HepG2 (cell line): ENCODE measurements around the gene MUTYH. TPM values are rescaled to one million over a fixed set of nuclear protein-coding genes. Genes with fewer than 3 reads are reported as not detected.

Source experiments
- ATAC-seq: fragments of 200-7000 bp; cut with Tn5 transposase; 3 replicates; pipeline ENCODE4 v1.9.1; 2020; ENCODE audit warnings: mild to moderate bottlenecking, moderate library complexity
- BruUV-seq: library from RNA; stranded (reverse); fragments of 400-500 nt; replicated peaks from 2 replicates; lab custom pipeline; 2021; lab: Mats Ljungman, UMichigan
- CTCF ChIA-PET: fragments of 300-600 bp; formaldehyde crosslinking; extraction: SDS; loops from one replicate; lab custom pipeline; 2021; ENCODE audit warnings: low total read pairs, inconsistent platforms, low intra/inter-chr PET ratio; lab: Yijun Ruan, JAX
- POLR2A ChIA-PET: fragments of 350-600 bp; sonication (Branson Sonifier 250); formaldehyde crosslinking; loops from one replicate; lab custom pipeline; 2020; ENCODE audit warnings: antibody characterized with exemption, inconsistent platforms; lab: Yijun Ruan, JAX
- DNase-seq: peaks from one replicate; pipeline ENCODE4 v3.0.0-alpha.2; 2015; ENCODE audit warnings: low spot score
- FAIRE-seq: peaks from 3 replicates; lab custom pipeline; 2011; peaks lifted over from hg19 to GRCh38; lab: Jason Lieb, UNC
- H2AFZ ChIP-seq: one replicate; pipeline ENCODE4 v1.6.1; 2011; ENCODE audit warnings: low read length, inconsistent platforms
- H3K27ac ChIP-seq: fragments of 300-600 bp; 3 replicates; pipeline ENCODE4 v1.8.0; 2011; ENCODE audit warnings: mixed run types, mild to moderate bottlenecking, mixed read lengths, low read length, inconsistent platforms; ENCODE audit not compliant: insufficient read depth; ENCODE audit errors: extremely low read length
- H3K27me3 ChIP-seq, 2 experiments: fragments of 200-600 bp in 1 of 2; 2 replicates in 1 of 2; 3 replicates in 1 of 2; pipeline versions ENCODE4 v1.6.0 to v1.8.0; 2011; ENCODE audit warnings: low read length in 2 of 2, mild to moderate bottlenecking in 2 of 2, moderate library complexity in 2 of 2, inconsistent platforms in 1 of 2; ENCODE audit not compliant: insufficient read depth in 2 of 2, control insufficient read depth in 1 of 2
- H3K36me3 ChIP-seq, 2 experiments: fragments of 200-600 bp in 1 of 2; replicated peaks in 1 of 2; 2 replicates in 1 of 2; 3 replicates in 1 of 2; pipeline versions ENCODE4 v1.5.1 to v1.8.0; 2011; ENCODE audit warnings: low read length in 2 of 2, inconsistent platforms in 1 of 2; ENCODE audit not compliant: insufficient read depth in 2 of 2, control insufficient read depth in 1 of 2
- H3K4me1 ChIP-seq: 2 replicates; pipeline ENCODE4 v1.5.1; 2012; ENCODE audit warnings: low read length, inconsistent platforms; ENCODE audit not compliant: insufficient read depth
- H3K4me2 ChIP-seq: 2 replicates; pipeline ENCODE4 v1.6.0; 2011; ENCODE audit warnings: low read depth, low read length, inconsistent platforms
- H3K4me3 ChIP-seq, 3 experiments: fragments of 200-600 bp in 1 of 3; sonication (generic), shearing (Covaris generic) in 1 of 3; replicated peaks in 1 of 3; 2 replicates each; pipeline ENCODE4 v1.5.1; 2011 to 2016; ENCODE audit warnings: low read length in 3 of 3, inconsistent platforms in 2 of 3, low read depth in 2 of 3, mild to moderate bottlenecking in 2 of 3, control low read depth in 1 of 3, mixed read lengths in 1 of 3; ENCODE audit not compliant: insufficient read depth in 1 of 3
- H3K79me2 ChIP-seq: one replicate; pipeline ENCODE4 v1.6.1; 2011; ENCODE audit warnings: low read length, inconsistent platforms; ENCODE audit not compliant: insufficient read depth
- H3K9ac ChIP-seq: 2 replicates; pipeline ENCODE4 v1.6.0; 2011; ENCODE audit warnings: mild to moderate bottlenecking, low read depth, low read length, inconsistent platforms; ENCODE audit not compliant: insufficient read depth
- H3K9me3 ChIP-seq: 2 replicates; pipeline ENCODE4 v1.5.1; 2012; ENCODE audit warnings: mild to moderate bottlenecking, low read length
- H4K20me1 ChIP-seq: 2 replicates; pipeline ENCODE4 v1.6.0; 2011; ENCODE audit warnings: inconsistent platforms, mild to moderate bottlenecking, low read length, moderate library complexity; ENCODE audit not compliant: insufficient read depth
- FOXO4 ChIP-seq: sonication (generic); formaldehyde crosslinking; conservative IDR thresholded peaks from 2 replicates; pipeline ENCODE4 v1.8.1; 2023; ENCODE audit warnings: missing genetic modification reagents
- GTF2F1 ChIP-seq: fragments of 150-350 bp; IDR thresholded peaks from 2 replicates; pipeline ENCODE4 v1.6.1; 2014; ENCODE audit warnings: low read length
- HDAC1 ChIP-seq: sonication (generic); formaldehyde crosslinking; IDR thresholded peaks from 2 replicates; pipeline ENCODE4 v1.5.1; 2020; ENCODE audit warnings: mild to moderate bottlenecking, missing genetic modification reagents
- KLF9 ChIP-seq: IDR thresholded peaks from 2 replicates; pipeline ENCODE4 v1.6.1; 2016; ENCODE audit warnings: low read depth
- MTERF4 ChIP-seq: sonication (generic); formaldehyde crosslinking; IDR thresholded peaks from 2 replicates; pipeline ENCODE4 v1.8.0; 2023; ENCODE audit warnings: mild to moderate bottlenecking, missing genetic modification reagents
- RARA ChIP-seq: IDR thresholded peaks from 2 replicates; pipeline ENCODE4 v1.6.1; 2016; ENCODE audit warnings: missing genetic modification reagents, missing compliant biosample characterization
- ZNF207 ChIP-seq: fragments of 450-650 bp; IDR thresholded peaks from 2 replicates; pipeline ENCODE4 v1.6.1; 2016; ENCODE audit warnings: antibody characterized with exemption, borderline replicate concordance
- ZNF547 ChIP-seq: sonication (generic); formaldehyde crosslinking; IDR thresholded peaks from 2 replicates; pipeline ENCODE4 v1.5.1; 2020; ENCODE audit warnings: mild to moderate bottlenecking, missing genetic modification reagents
- ZNF766 ChIP-seq: sonication (generic); formaldehyde crosslinking; IDR thresholded peaks from 2 replicates; pipeline ENCODE4 v1.5.0; 2020; ENCODE audit warnings: missing genetic modification reagents, borderline replicate concordance
- WGBS: methylation state at CpG from one replicate; pipeline ENCODE4 v1.1.6; 2017; ENCODE audit warnings: low lambda C conversion rate; 5-methylcytosine and 5-hydroxymethylcytosine counted together
- in situ Hi-C: cut with HindIII; loops from 2 replicates; pipeline ENCODE4 v1.10.0; 2017; ENCODE audit warnings: low pct_unique_long_range_greater_than_20kb; ENCODE audit not compliant: extremely low pct_ligation_motif_present
- intact Hi-C: fragments of 100-400 bp; cut with micrococcal nuclease; formaldehyde crosslinking; loops from one replicate; pipeline ENCODE4 v1.10.0; 2022; ENCODE audit not compliant: unreplicated experiment
- polyA plus RNA-seq, 8 experiments: library from polyadenylated mRNA; depleted of rRNA in 3 of 8; stranded (reverse) in 7 of 8; unstranded in 1 of 8; fragments of >200 nt; fragmentation: Illumina TruSeq in 4 of 8; extraction: Trizol in 4 of 8; gene quantifications; 2 replicates each; pipeline versions ENCODE4 v1.2.1 to v1.2.3, GENCODE V29; 2011 to 2016; ENCODE audit warnings: low read depth in 4 of 8, missing spikeins in 1 of 8, mixed read lengths in 1 of 8; ENCODE audit not compliant: insufficient read depth in 1 of 8
- total RNA-seq, 5 experiments: library from RNA; depleted of rRNA; stranded (reverse); fragments of >200 nt; fragmentation: Illumina TruSeq; extraction: Trizol; gene quantifications; 2 replicates each; pipeline ENCODE4 v1.2.3, GENCODE V29; 2016; ENCODE audit warnings: low read depth in 1 of 5

The MUTYH gene
- total and polyA plus RNA-seq, 2 of the 13 experiments (the other 11 are each of a cell fraction or from before 2014, with no cell fraction given): 16.3 to 17.1 TPM

GRCh38 chr1:45332346-45332720, 7.9 kb downstream of the MUTYH start:
- ChIA-PET CTCF (no interaction called here), POLR2A (interaction anchor here (1.8 kb wide), 1 partner anchor 29 kb away, joined by 7 read pairs; no protein-coding TSS in a partner anchor)
- H3K27me3 ChIP-seq: no peaks in the 10 kb centered on the region
- FAIRE-seq (no peak), ATAC-seq (no peak), DNase-seq (no peak)
- H3K9me3 ChIP-seq: no peaks in the 10 kb centered on the region
- intact Hi-C loops (no loop called here), in situ Hi-C loops (no loop called here)
- H3K4me3 ChIP-seq: no peak overlapping the region
- no TSS peak for BruUV-seq
- peaks cover 2 to 26% of the 10 kb centered on the region in 2 experiments; a peak in 4 of 5 replicates for H3K36me3 ChIP-seq
- H4K20me1 ChIP-seq: no peaks in the 10 kb centered on the region
- no peak overlapping the region for H3K4me2 ChIP-seq
- H2AFZ ChIP-seq: no peak overlapping the region
- H3K79me2 ChIP-seq: no peaks in the 10 kb centered on the region
- no peak overlapping the region for H3K9ac ChIP-seq
- 100% methylated on average over 4 of the region's 10 CpGs for WGBS
- H3K4me1 ChIP-seq: peaks cover 34% of the 10 kb centered on the region
- no peak overlapping the region for H3K27ac ChIP-seq
- TF ChIP-seq ZNF766 (no peak), HDAC1 (CRISPR knock-in tag) (no peak), MTERF4 (CRISPR knock-in tag) (no peak), FOXO4 (CRISPR knock-in tag) (no peak), ZNF547 (CRISPR knock-in tag) (no peak), KLF9 (CRISPR knock-in tag) (no peak), GTF2F1 (no peak), ZNF207 (no peak), RARA (CRISPR knock-in tag) (no peak)
- TF ChIP-seq, all 625 proteins: peak for 0
